IMR-90 (cell line): ENCODE data around the gene TRIM37. TPM values are rescaled to one million over a fixed set of nuclear protein-coding genes. Genes with fewer than 3 reads are reported as not detected.

Source experiments
- ATAC-seq: fragments of 200-7000 bp; cut with Tn5 transposase; 2 replicates; pipeline ENCODE4 v1.9.1; 2020; ENCODE audit warnings: low read depth, mild to moderate bottlenecking, moderate library complexity
- BruUV-seq: library from RNA; stranded (reverse); fragments of 400-500 nt; replicated peaks from 2 replicates; lab custom pipeline; 2021; lab: Mats Ljungman, UMichigan
- CTCF ChIA-PET: fragments of 300-600 bp; formaldehyde crosslinking; extraction: SDS; loops from one replicate; lab custom pipeline; 2021; ENCODE audit warnings: antibody characterized with exemption; lab: Yijun Ruan, JAX
- POLR2A ChIA-PET: fragments of 300-600 bp; sonication (Branson Sonifier 250); formaldehyde crosslinking; loops from one replicate; lab custom pipeline; 2022; ENCODE audit warnings: antibody characterized with exemption; ENCODE audit not compliant: unreplicated experiment; lab: Charles Lee
- DNase-seq: peaks from one replicate; pipeline ENCODE4 v3.0.0; 2013
- H2AFZ ChIP-seq: replicated peaks from 2 replicates; pipeline ENCODE3; 2013; ENCODE audit warnings: low read length, mild to moderate bottlenecking; ENCODE audit not compliant: poor library complexity
- H2AK5ac ChIP-seq: 2 replicates; pipeline ENCODE4 v1.6.1; 2013; ENCODE audit warnings: low read depth, low read length, inconsistent platforms
- H2AK9ac ChIP-seq: replicated peaks from 2 replicates; pipeline ENCODE3; 2013; ENCODE audit warnings: mild to moderate bottlenecking, low read depth, low read length, moderate library complexity; ENCODE audit not compliant: poor library complexity
- H2BK120ac ChIP-seq: 2 replicates; pipeline ENCODE4 v1.6.1; 2013; ENCODE audit warnings: low read depth, low read length, inconsistent platforms
- H2BK15ac ChIP-seq: 3 replicates; pipeline ENCODE4 v1.6.1; 2013; ENCODE audit warnings: low read depth, low read length, inconsistent platforms
- H2BK20ac ChIP-seq: 2 replicates; pipeline ENCODE4 v1.6.1; 2013; ENCODE audit warnings: low read depth, mild to moderate bottlenecking, inconsistent platforms, low read length, moderate library complexity
- H2BK5ac ChIP-seq: 2 replicates; pipeline ENCODE4 v1.6.1; 2013; ENCODE audit warnings: mild to moderate bottlenecking, low read depth, low read length, inconsistent platforms; ENCODE audit not compliant: poor library complexity, severe bottlenecking
- H3K14ac ChIP-seq: replicated peaks from 2 replicates; pipeline ENCODE4 v1.6.1; 2013; ENCODE audit warnings: low read depth, low read length, inconsistent platforms
- H3K18ac ChIP-seq: 2 replicates; pipeline ENCODE4 v1.6.1; 2013; ENCODE audit warnings: low read depth, low read length, control low read depth
- H3K23ac ChIP-seq: 2 replicates; pipeline ENCODE4 v1.6.1; 2013; ENCODE audit warnings: low read depth, low read length, inconsistent platforms
- H3K27ac ChIP-seq: 2 replicates; pipeline ENCODE4 v1.5.1; 2013; ENCODE audit warnings: mild to moderate bottlenecking, control low read depth, low read length; ENCODE audit not compliant: insufficient read depth
- H3K27me3 ChIP-seq: 2 replicates; pipeline ENCODE4 v1.6.1; 2013; ENCODE audit warnings: low read length; ENCODE audit not compliant: control insufficient read depth, insufficient read depth
- H3K36me3 ChIP-seq: 2 replicates; pipeline ENCODE4 v1.6.1; 2013; ENCODE audit warnings: low read length, mixed read lengths; ENCODE audit not compliant: control insufficient read depth, insufficient read depth
- H3K4ac ChIP-seq: 2 replicates; pipeline ENCODE4 v1.6.1; 2013; ENCODE audit warnings: low read depth, low read length, inconsistent platforms
- H3K4me1 ChIP-seq: 2 replicates; pipeline ENCODE4 v1.6.1; 2013; ENCODE audit warnings: low read length, mixed read lengths; ENCODE audit not compliant: control insufficient read depth, insufficient read depth
- H3K4me2 ChIP-seq: 2 replicates; pipeline ENCODE4 v1.6.1; 2013; ENCODE audit warnings: low read depth, mild to moderate bottlenecking, control low read depth, low read length, moderate library complexity
- H3K4me3 ChIP-seq: 2 replicates; pipeline ENCODE4 v1.5.1; 2013; ENCODE audit warnings: low read depth, mild to moderate bottlenecking, control low read depth, low read length, moderate library complexity; ENCODE audit not compliant: insufficient read depth
- H3K56ac ChIP-seq: 2 replicates; pipeline ENCODE4 v1.6.1; 2013; ENCODE audit warnings: low read length, inconsistent platforms; ENCODE audit not compliant: insufficient read depth; ENCODE audit errors: extremely low read depth
- H3K79me1 ChIP-seq, 2 experiments: 2 replicates each; pipeline ENCODE4 v1.6.1; 2013; ENCODE audit warnings: low read length in 2 of 2, inconsistent platforms in 1 of 2, low read depth in 1 of 2
- H3K9ac ChIP-seq: 2 replicates; pipeline ENCODE4 v1.6.1; 2013; ENCODE audit warnings: low read depth, low read length, control low read depth
- H3K9me1 ChIP-seq: 2 replicates; pipeline ENCODE4 v1.6.1; 2013; ENCODE audit warnings: low read length, inconsistent platforms; ENCODE audit not compliant: insufficient read depth
- H3K9me3 ChIP-seq: 2 replicates; pipeline ENCODE4 v1.6.1; 2013; ENCODE audit warnings: low read length; ENCODE audit not compliant: control insufficient read depth, insufficient read depth
- H4K20me1 ChIP-seq: 2 replicates; pipeline ENCODE4 v1.6.1; 2013; ENCODE audit warnings: low read length, inconsistent platforms; ENCODE audit not compliant: insufficient read depth
- H4K5ac ChIP-seq: 2 replicates; pipeline ENCODE4 v1.6.1; 2013; ENCODE audit warnings: mild to moderate bottlenecking, low read depth, low read length, control low read depth
- H4K8ac ChIP-seq, 2 experiments: 2 replicates each; pipeline ENCODE4 v1.6.1; 2013; ENCODE audit warnings: low read depth in 2 of 2, low read length in 2 of 2, control low read depth in 1 of 2, inconsistent platforms in 1 of 2
- H4K91ac ChIP-seq: 2 replicates; pipeline ENCODE4 v1.6.1; 2013; ENCODE audit warnings: low read depth, low read length, inconsistent platforms; ENCODE audit not compliant: insufficient read depth
- BHLHE40 ChIP-seq: fragments of 150-350 bp; IDR thresholded peaks from 2 replicates; pipeline ENCODE4 v1.6.1; 2016; ENCODE audit warnings: mild to moderate bottlenecking, low read depth, low read length
- CEBPB ChIP-seq: IDR thresholded peaks from 2 replicates; pipeline ENCODE4 v1.6.1; 2012; ENCODE audit warnings: low read depth, low read length, improper control_type of control experiment
- CHD1 ChIP-seq: IDR thresholded peaks from 2 replicates; pipeline ENCODE4 v1.6.1; 2012; ENCODE audit warnings: low read depth, low read length, improper control_type of control experiment
- FOS ChIP-seq: fragments of 150-350 bp; IDR thresholded peaks from 2 replicates; pipeline ENCODE4 v1.6.1; 2016; ENCODE audit warnings: low read depth, low read length
- MAFK ChIP-seq: IDR thresholded peaks from 2 replicates; pipeline ENCODE4 v1.6.1; 2012; ENCODE audit warnings: low read depth, low read length, improper control_type of control experiment
- MAZ ChIP-seq: IDR thresholded peaks from 2 replicates; pipeline ENCODE4 v1.6.1; 2012; ENCODE audit warnings: low read depth, mild to moderate bottlenecking, low read length, improper control_type of control experiment, moderate library complexity, borderline replicate concordance
- MXI1 ChIP-seq: IDR thresholded peaks from 2 replicates; pipeline ENCODE4 v1.6.1; 2012; ENCODE audit warnings: low read depth, mild to moderate bottlenecking, low read length, moderate library complexity, borderline replicate concordance
- NFE2L2 ChIP-seq: fragments of 150-350 bp; IDR thresholded peaks from 2 replicates; pipeline ENCODE4 v1.6.1; 2016; ENCODE audit warnings: low read depth, mild to moderate bottlenecking, low read length
- POLR2A ChIP-seq: IDR thresholded peaks from 2 replicates; pipeline ENCODE4 v1.6.1; 2012; ENCODE audit warnings: mild to moderate bottlenecking, low read depth, low read length
- RAD21 ChIP-seq: IDR thresholded peaks from 2 replicates; pipeline ENCODE4 v1.6.1; 2012; ENCODE audit warnings: low read length, improper control_type of control experiment
- RCOR1 ChIP-seq: IDR thresholded peaks from 2 replicates; pipeline ENCODE4 v1.6.1; 2012; ENCODE audit warnings: mild to moderate bottlenecking, low read length, improper control_type of control experiment; ENCODE audit not compliant: insufficient replicate concordance
- RFX5 ChIP-seq: IDR thresholded peaks from 2 replicates; pipeline ENCODE4 v1.8.0; 2012; ENCODE audit warnings: low read depth, mild to moderate bottlenecking, low read length, moderate library complexity
- SMC3 ChIP-seq: fragments of 150-350 bp; IDR thresholded peaks from 2 replicates; pipeline ENCODE4 v1.6.1; 2016; ENCODE audit warnings: low read depth, mild to moderate bottlenecking, antibody characterized with exemption, low read length, moderate library complexity
- WGBS, 2 experiments: methylation state at CpG; one replicate each; pipeline versions ENCODE4 v1.1.5 to v1.1.7; 2013; ENCODE audit warnings: missing lambda C conversion rate in 2 of 2; ENCODE audit not compliant: insufficient read length in 1 of 2; ENCODE audit errors: extremely low coverage in 2 of 2; 5-methylcytosine and 5-hydroxymethylcytosine counted together
- dilution Hi-C: fragments of 300-500 bp; cut with HindIII; formaldehyde crosslinking; loops from one replicate; pipeline ENCODE4 v1.14.3; 2018; ENCODE audit warnings: low sequenced_read_pairs; ENCODE audit not compliant: unreplicated experiment
- in situ Hi-C: fragments of 300-500 bp; cut with MboI; formaldehyde crosslinking; loops from 3 replicates; pipeline ENCODE4 v1.14.3; 2019; ENCODE audit warnings: low sequenced_read_pairs, inconsistent platforms, mixed read lengths
- intact Hi-C: fragments of 100-400 bp; cut with micrococcal nuclease; formaldehyde crosslinking; loops from 2 replicates; pipeline ENCODE4 v1.10.0; 2022
- polyA plus RNA-seq, 3 experiments: library from polyadenylated mRNA; depleted of rRNA; stranded (reverse); fragments of >200 nt; gene quantifications; 2 replicates each; pipeline ENCODE4 v1.2.3, GENCODE V29; 2012; ENCODE audit warnings: low replicate concordance in 1 of 3
- total RNA-seq: library from RNA; depleted of rRNA; stranded (reverse); fragments of >200 nt; gene quantifications from 2 replicates; pipeline ENCODE4 v1.2.3, GENCODE V29; 2012
- TF ChIP-seq, protein P1 (sequence below): fragments of 150-350 bp; IDR thresholded peaks from 2 replicates; pipeline ENCODE4 v1.6.1; 2016; ENCODE audit warnings: low read depth, mild to moderate bottlenecking, low read length, moderate library complexity, borderline replicate concordance
- TF ChIP-seq, protein P2 (sequence below): conservative IDR thresholded peaks from 2 replicates; pipeline ENCODE4 v1.5.1; 2012; ENCODE audit warnings: mild to moderate bottlenecking, low read depth, low read length, improper control_type of control experiment
- TF ChIP-seq, protein P3 (sequence below): fragments of 150-350 bp; IDR thresholded peaks from 2 replicates; pipeline ENCODE4 v1.6.1; 2017; ENCODE audit warnings: mild to moderate bottlenecking, antibody characterized with exemption, low read length, low read depth

TRIM37 gene
- total and polyA plus RNA-seq, 2 of the 4 experiments (the other 2 are of a cell fraction): 12.1 to 24.9 TPM

- no peak overlapping the region for H3K23ac ChIP-seq
- H3K27me3 ChIP-seq: no peaks in the 10 kb centered on the region
- no peak overlapping the region for H3K9ac ChIP-seq
- no peak overlapping the region for H4K8ac ChIP-seq
- no peak overlapping the region for H3K14ac ChIP-seq
- DNase-seq (no peak), ATAC-seq (no peak)
- intact Hi-C loops: no loop called here
- H2BK5ac ChIP-seq: no peak overlapping the region
- no peaks in the 10 kb centered on the region for H3K36me3 ChIP-seq
- CTCF ChIA-PET: no interaction called here
- WGBS, 2 experiments: no CpG with 5 or more reads among the region's 2 CpGs
- no peak overlapping the region for H3K27ac ChIP-seq
- no peak overlapping the region for H2BK120ac ChIP-seq
- H4K91ac ChIP-seq: no peak overlapping the region
- no peaks in the 10 kb centered on the region for H4K20me1 ChIP-seq
- H3K9me1 ChIP-seq: no peaks in the 10 kb centered on the region
- no peaks in the 10 kb centered on the region for H3K79me1 ChIP-seq
- H3K4me1 ChIP-seq: no peaks in the 10 kb centered on the region
- no TSS peak for BruUV-seq
- no peaks in the 10 kb centered on the region for H3K9me3 ChIP-seq
- no peak overlapping the region for H2BK20ac ChIP-seq
- no peak overlapping the region for H3K56ac ChIP-seq
- POLR2A ChIA-PET: no interaction called here
- dilution Hi-C loops: no loop called here
- no peak overlapping the region for H4K5ac ChIP-seq
- TF ChIP-seq MAZ (no peak), MAFK (no peak), CHD1 (no peak), RFX5 (no peak), BHLHE40 (no peak), RCOR1 (no peak), RAD21 (no peak), MXI1 (no peak), CEBPB (no peak), POLR2A (no peak), FOS (no peak), NFE2L2 (no peak), SMC3 (no peak)
- TF ChIP-seq, protein P1, sequence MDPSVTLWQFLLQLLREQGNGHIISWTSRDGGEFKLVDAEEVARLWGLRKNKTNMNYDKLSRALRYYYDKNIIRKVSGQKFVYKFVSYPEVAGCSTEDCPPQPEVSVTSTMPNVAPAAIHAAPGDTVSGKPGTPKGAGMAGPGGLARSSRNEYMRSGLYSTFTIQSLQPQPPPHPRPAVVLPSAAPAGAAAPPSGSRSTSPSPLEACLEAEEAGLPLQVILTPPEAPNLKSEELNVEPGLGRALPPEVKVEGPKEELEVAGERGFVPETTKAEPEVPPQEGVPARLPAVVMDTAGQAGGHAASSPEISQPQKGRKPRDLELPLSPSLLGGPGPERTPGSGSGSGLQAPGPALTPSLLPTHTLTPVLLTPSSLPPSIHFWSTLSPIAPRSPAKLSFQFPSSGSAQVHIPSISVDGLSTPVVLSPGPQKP: no peak
- TF ChIP-seq, protein P2, sequence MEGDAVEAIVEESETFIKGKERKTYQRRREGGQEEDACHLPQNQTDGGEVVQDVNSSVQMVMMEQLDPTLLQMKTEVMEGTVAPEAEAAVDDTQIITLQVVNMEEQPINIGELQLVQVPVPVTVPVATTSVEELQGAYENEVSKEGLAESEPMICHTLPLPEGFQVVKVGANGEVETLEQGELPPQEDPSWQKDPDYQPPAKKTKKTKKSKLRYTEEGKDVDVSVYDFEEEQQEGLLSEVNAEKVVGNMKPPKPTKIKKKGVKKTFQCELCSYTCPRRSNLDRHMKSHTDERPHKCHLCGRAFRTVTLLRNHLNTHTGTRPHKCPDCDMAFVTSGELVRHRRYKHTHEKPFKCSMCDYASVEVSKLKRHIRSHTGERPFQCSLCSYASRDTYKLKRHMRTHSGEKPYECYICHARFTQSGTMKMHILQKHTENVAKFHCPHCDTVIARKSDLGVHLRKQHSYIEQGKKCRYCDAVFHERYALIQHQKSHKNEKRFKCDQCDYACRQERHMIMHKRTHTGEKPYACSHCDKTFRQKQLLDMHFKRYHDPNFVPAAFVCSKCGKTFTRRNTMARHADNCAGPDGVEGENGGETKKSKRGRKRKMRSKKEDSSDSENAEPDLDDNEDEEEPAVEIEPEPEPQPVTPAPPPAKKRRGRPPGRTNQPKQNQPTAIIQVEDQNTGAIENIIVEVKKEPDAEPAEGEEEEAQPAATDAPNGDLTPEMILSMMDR: no peak
- TF ChIP-seq, protein P3, sequence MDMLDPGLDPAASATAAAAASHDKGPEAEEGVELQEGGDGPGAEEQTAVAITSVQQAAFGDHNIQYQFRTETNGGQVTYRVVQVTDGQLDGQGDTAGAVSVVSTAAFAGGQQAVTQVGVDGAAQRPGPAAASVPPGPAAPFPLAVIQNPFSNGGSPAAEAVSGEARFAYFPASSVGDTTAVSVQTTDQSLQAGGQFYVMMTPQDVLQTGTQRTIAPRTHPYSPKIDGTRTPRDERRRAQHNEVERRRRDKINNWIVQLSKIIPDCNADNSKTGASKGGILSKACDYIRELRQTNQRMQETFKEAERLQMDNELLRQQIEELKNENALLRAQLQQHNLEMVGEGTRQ: no peak
- no peak overlapping the region for H2AK9ac ChIP-seq
- H3K4ac ChIP-seq: no peak overlapping the region
- no peak overlapping the region for H2AK5ac ChIP-seq
- H2BK15ac ChIP-seq: no peak overlapping the region
- no peak overlapping the region for H3K4me3 ChIP-seq
- H3K18ac ChIP-seq: no peak overlapping the region
- H2AFZ ChIP-seq: no peak overlapping the region
- in situ Hi-C loops: no loop called here
- H3K4me2 ChIP-seq: no peak overlapping the region
Measured at GRCh38 chr17:58944166-58944565, 162.5 kb downstream of the TRIM37 start.
